HG02938 (cell line): Measurements from ENCODE around the gene ADAM22.

ENCODE experiments used
- ATAC-seq: cut with Tn5 transposase; IDR thresholded peaks from one replicate; pipeline ENCODE4 v1.9.1; 2021; ENCODE audit warnings: mild to moderate bottlenecking, moderate library complexity; ENCODE audit not compliant: unreplicated experiment

ADAM22 gene

GRCh38 chr7:87959336-87959735 lies 25.3 kb downstream of the ADAM22 start:
- no peak for ATAC-seq

- no peak for ATAC-seq
Observed at GRCh38 chr7:87960239-87960638, 26.2 kb downstream of the ADAM22 start.

GRCh38 chr7:87961754-87962153 lies 27.7 kb downstream of the ADAM22 start:
- ATAC-seq, result no peak

GRCh38 chr7:87966271-87966670 lies 32.2 kb downstream of the ADAM22 start:
- no peak for ATAC-seq

GRCh38 chr7:87968021-87968420 lies 34.0 kb downstream of the ADAM22 start:
- no peak for ATAC-seq

- ATAC-seq, result no peak
Observed at GRCh38 chr7:87982116-87982515, 48.1 kb downstream of the ADAM22 start.

- ATAC-seq, result no peak
Observed at GRCh38 chr7:87984088-87984487, 50.0 kb downstream of the ADAM22 start.

- no peak for ATAC-seq
Observed at GRCh38 chr7:87993269-87993668, 59.2 kb downstream of the ADAM22 start.

- no peak for ATAC-seq
Observed at GRCh38 chr7:87999261-87999660, 65.2 kb downstream of the ADAM22 start.

GRCh38 chr7:88001744-88002530 lies 67.9 kb downstream of the ADAM22 start:
- no peak for ATAC-seq

GRCh38 chr7:88002617-88003016 lies 68.6 kb downstream of the ADAM22 start:
- ATAC-seq, result no peak

- ATAC-seq, result no peak
Observed at GRCh38 chr7:88003581-88003980, 69.5 kb downstream of the ADAM22 start.

- ATAC-seq, result no peak
Observed at GRCh38 chr7:88005191-88005590, 71.1 kb downstream of the ADAM22 start.

- no peak for ATAC-seq
Observed at GRCh38 chr7:88009651-88010050, 75.6 kb downstream of the ADAM22 start.

GRCh38 chr7:88012086-88012485 lies 78.0 kb downstream of the ADAM22 start:
- no peak for ATAC-seq

- ATAC-seq, result no peak
Observed at GRCh38 chr7:88013981-88014380, 79.9 kb downstream of the ADAM22 start.

- no peak for ATAC-seq
Observed at GRCh38 chr7:88014581-88014980, 80.5 kb downstream of the ADAM22 start.

- ATAC-seq, result no peak
Observed at GRCh38 chr7:88015309-88015708, 81.3 kb downstream of the ADAM22 start.

GRCh38 chr7:88018501-88018900 lies 84.5 kb downstream of the ADAM22 start:
- ATAC-seq, result no peak

GRCh38 chr7:88020953-88021665 lies 87.1 kb downstream of the ADAM22 start:
- no peak for ATAC-seq

GRCh38 chr7:88027724-88028123 lies 93.7 kb downstream of the ADAM22 start:
- no peak for ATAC-seq

GRCh38 chr7:88034083-88034695 lies 100.1 kb downstream of the ADAM22 start:
- no peak for ATAC-seq
